ENCODE results near the gene CDIP1.

The CDIP1 gene

DNA sequence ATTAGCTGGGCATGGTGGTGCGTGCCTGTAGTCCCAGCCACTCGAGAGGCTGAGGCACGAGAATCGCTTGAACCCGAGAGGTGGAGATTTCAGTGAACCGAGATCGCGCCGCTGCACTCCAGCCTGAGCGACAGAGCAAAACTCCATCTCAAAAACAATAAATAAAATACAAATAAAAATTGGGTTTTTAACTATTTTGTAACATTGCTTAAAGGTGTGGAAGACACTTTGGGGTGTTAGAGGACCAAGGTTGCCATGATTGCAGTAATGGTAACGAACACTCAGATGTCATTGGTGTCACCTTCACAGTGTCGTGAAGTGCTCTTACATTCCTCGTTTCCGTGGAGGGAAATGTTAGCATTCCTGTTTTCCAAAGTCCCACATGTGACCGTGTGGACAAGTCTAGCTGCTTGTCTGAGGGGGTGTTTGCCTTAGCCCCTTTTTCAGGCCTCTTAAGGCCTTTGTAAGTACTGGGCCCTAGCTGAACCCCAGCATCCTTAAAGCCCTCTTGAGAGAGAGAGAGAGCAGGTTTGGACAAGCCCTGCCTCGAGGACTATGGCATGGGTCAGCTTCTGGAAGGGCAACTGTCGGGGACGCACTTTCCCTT, 26.2 kb upstream of the CDIP1 start:
- H3K9me3 ChIP-seq (ENCODE audit: control insufficient read depth, low read length) = no peaks in the 10 kb centered on the region
- H3K4me3 ChIP-seq (ENCODE audit: low read length) = no peak overlapping the region
- H3K36me3 ChIP-seq (ENCODE audit: control insufficient read depth, insufficient read depth, low read length) = no peaks in the 10 kb centered on the region
- no peaks in the 10 kb centered on the region for H3K27me3 ChIP-seq (ENCODE audit: control insufficient read depth, insufficient read depth, low read length)
- no peak overlapping the region for H3K9ac ChIP-seq (ENCODE audit: low read length)
- no peaks in the 10 kb centered on the region for H3K4me1 ChIP-seq (ENCODE audit: control insufficient read depth, insufficient read depth, low read length)

DNA sequence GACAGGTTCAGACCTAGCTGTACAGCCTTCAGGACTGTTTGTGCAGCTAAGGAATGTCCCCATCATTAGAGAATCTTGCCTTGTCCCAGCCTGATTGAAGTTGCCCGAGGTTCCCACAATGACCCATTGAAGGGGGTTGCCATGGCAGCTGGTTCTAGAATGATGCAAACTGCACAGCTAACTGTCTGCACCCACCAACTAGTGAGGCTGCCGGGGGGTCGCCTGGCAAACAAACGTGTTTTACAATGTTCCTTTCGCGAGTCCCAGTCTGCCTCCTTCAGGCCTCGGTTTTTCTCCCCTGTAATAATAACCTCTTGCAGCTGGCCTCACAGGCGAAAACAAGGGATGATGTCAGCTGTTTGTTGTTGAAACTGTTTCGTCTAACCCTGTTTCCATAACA, 23.0 kb upstream of the CDIP1 start:
- Histone ChIP-seq H3K9ac (ENCODE audit: low read length) (no peak overlapping the region), H3K27me3 (ENCODE audit: control insufficient read depth, insufficient read depth, low read length) (no peaks in the 10 kb centered on the region), H3K36me3 (ENCODE audit: control insufficient read depth, insufficient read depth, low read length) (no peaks in the 10 kb centered on the region), H3K4me3 (ENCODE audit: low read length) (no peak overlapping the region), H3K9me3 (ENCODE audit: control insufficient read depth, low read length) (no peaks in the 10 kb centered on the region), H3K4me1 (ENCODE audit: control insufficient read depth, insufficient read depth, low read length) (no peaks in the 10 kb centered on the region)

DNA sequence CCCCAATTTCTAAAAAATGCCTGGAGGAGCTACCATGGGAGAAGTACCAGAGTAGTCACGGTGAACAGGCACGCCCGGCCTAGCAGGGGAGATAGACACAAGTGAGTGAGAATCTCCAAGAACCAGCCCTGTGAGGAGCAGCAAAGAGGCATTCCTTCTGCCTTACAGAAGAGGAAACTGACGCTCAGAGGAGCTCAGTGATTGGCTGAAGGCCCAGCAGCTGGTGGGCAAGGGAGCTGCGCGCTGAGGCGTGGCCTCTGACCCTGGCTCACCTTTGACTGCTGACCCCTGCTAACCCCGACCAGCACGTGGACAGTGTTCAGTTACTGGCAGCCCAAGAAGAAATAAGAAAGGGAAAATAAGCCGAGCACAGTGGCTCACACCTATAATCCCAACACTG, 19.4 kb upstream of the CDIP1 start:
- Histone ChIP-seq H3K9me3 (ENCODE audit: control insufficient read depth, low read length) (no peaks in the 10 kb centered on the region), H3K36me3 (ENCODE audit: control insufficient read depth, insufficient read depth, low read length) (no peaks in the 10 kb centered on the region)

DNA sequence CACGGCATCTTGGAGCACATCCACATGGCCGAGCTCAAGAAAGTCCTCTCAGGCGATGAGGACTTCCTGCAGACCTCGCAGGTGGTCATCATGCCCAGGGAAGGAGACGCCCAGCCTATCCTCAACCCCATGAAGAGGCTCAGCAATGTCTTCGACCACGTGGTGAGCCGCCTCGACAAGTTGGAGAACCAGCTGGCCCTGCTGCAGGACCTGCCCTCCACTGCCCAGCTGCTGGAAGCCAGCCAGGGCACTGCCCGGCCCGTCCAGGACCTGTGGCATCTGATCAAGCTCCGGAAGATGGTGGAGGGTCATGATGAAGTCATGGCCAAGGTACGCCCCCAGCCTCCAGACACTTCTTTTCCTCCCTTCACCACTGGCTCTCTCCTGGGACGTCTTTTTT, 18.0 kb upstream of the CDIP1 start:
- no peak overlapping the region for H3K4me3 ChIP-seq (ENCODE audit: low read length)
- no peaks in the 10 kb centered on the region for H3K27me3 ChIP-seq (ENCODE audit: control insufficient read depth, insufficient read depth, low read length)
- H3K9ac ChIP-seq (ENCODE audit: low read length) = no peak overlapping the region
- no peaks in the 10 kb centered on the region for H3K4me1 ChIP-seq (ENCODE audit: control insufficient read depth, insufficient read depth, low read length)
- H3K36me3 ChIP-seq (ENCODE audit: control insufficient read depth, insufficient read depth, low read length) = no peaks in the 10 kb centered on the region
- no peaks in the 10 kb centered on the region for H3K9me3 ChIP-seq (ENCODE audit: control insufficient read depth, low read length)

More for the DNA sequence above, 19.4 kb upstream of the CDIP1 start:
- Histone ChIP-seq H3K4me1 (ENCODE audit: control insufficient read depth, insufficient read depth, low read length) (no peaks in the 10 kb centered on the region), H3K27me3 (ENCODE audit: control insufficient read depth, insufficient read depth, low read length) (no peaks in the 10 kb centered on the region), H3K4me3 (ENCODE audit: low read length) (no peak overlapping the region), H3K9ac (ENCODE audit: low read length) (no peak overlapping the region)

DNA sequence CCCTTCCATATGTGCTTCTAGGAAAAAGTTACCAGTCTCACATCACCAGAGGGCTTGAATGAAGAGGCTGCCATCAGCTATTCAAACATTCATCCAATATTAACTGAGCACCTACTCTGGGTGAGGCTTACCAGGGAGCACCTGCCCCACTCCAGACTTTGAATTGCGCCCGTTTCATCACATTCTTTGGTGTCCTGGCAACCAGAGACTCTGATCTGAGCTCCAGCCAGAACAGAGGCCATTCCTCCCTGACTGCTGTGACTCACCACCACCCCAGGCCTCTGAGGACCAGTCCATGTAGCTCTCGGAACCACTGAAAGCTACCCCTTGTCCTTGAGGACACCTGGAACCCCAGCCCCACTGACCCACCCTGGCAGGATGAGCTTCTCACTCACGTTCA, 17.5 kb upstream of the CDIP1 start, which contains the start of gene C16orf96:
TSS of gene C16orf96 (plus strand) at position 229 of the 400 bp plus-strand sequence. CDS start at position 379, 150 bp downstream.
- Histone ChIP-seq H3K9me3 (ENCODE audit: control insufficient read depth, low read length) (no peaks in the 10 kb centered on the region), H3K36me3 (ENCODE audit: control insufficient read depth, insufficient read depth, low read length) (no peaks in the 10 kb centered on the region), H3K4me3 (ENCODE audit: low read length) (no peak within 1 kb of the TSS), H3K9ac (ENCODE audit: low read length) (no peak within 1 kb of the TSS), H3K27me3 (ENCODE audit: control insufficient read depth, insufficient read depth, low read length) (no peaks in the 10 kb centered on the region), H3K4me1 (ENCODE audit: control insufficient read depth, insufficient read depth, low read length) (no peaks in the 10 kb centered on the region)

DNA sequence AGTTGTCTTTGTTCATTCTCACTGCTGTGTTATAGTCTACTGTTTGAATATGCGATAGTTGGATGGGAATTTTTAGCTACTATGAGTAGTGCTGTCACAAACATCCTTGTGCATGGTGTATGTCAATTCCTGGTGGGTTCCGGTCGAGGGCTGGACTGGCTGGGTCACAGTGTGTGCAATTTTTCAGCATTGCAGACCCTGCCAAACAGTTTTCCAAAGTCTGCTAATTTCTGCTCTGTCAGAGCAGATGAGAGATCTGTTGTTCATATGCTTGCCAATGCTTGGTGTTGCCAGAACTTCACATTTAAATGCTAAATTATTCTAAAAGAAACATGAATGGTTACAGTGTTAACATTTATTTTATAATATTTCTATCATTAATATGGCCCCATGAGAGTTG, 14.0 kb upstream of the CDIP1 start:
- Histone ChIP-seq H3K9ac (ENCODE audit: low read length) (no peak overlapping the region), H3K4me1 (ENCODE audit: control insufficient read depth, insufficient read depth, low read length) (peaks cover 5% of the 10 kb centered on the region), H3K36me3 (ENCODE audit: control insufficient read depth, insufficient read depth, low read length) (no peaks in the 10 kb centered on the region), H3K27me3 (ENCODE audit: control insufficient read depth, insufficient read depth, low read length) (no peaks in the 10 kb centered on the region), H3K4me3 (ENCODE audit: low read length) (no peak overlapping the region), H3K9me3 (ENCODE audit: control insufficient read depth, low read length) (no peaks in the 10 kb centered on the region)

DNA sequence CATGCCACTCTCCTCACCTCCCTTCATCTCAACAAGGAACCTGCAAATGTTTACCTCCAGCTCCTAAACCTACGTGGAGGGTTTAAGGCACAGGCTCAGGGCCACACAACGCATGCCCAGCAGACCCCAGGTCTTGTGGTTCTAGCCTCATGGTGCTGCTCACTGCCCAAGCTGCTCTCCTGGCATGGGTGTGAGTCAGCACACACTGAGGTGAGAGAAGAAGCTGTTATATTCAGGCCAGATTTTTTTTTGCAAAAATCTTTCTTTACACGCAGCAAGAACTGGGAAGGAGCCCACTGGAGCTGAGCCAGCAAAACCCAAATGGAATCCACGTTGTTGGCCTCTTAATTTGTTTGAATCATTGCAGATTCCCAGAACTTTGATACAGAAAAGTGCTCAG, 12.0 kb upstream of the CDIP1 start:
- peaks cover 5% of the 10 kb centered on the region for H3K4me1 ChIP-seq (ENCODE audit: control insufficient read depth, insufficient read depth, low read length)
- no peaks in the 10 kb centered on the region for H3K27me3 ChIP-seq (ENCODE audit: control insufficient read depth, insufficient read depth, low read length)
- H3K36me3 ChIP-seq (ENCODE audit: control insufficient read depth, insufficient read depth, low read length) = no peaks in the 10 kb centered on the region
- H3K9me3 ChIP-seq (ENCODE audit: control insufficient read depth, low read length) = no peaks in the 10 kb centered on the region
- no peak overlapping the region for H3K9ac ChIP-seq (ENCODE audit: low read length)
- H3K4me3 ChIP-seq (ENCODE audit: low read length) = no peak overlapping the region

DNA sequence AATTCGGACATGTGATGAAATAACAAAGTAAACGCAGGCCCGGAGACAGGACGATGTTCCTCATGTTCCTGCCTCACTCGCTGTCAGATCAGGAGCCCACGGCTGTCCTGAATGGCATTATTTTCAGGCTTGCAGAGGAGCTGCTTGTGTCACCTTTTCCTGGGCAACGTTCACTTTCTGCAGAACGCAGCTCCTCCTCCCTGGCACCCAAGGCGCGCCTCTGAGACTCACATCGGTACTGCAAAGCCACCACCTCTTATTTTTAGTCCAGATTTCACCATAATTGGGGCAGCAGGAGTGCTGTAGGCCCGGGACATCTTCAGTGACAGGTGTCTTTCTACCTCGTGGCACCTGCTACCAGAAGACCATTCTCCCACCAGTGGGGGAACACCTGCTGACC, 9.6 kb upstream of the CDIP1 start:
- H3K9ac ChIP-seq (ENCODE audit: low read length) = no peak overlapping the region
- H3K9me3 ChIP-seq (ENCODE audit: control insufficient read depth, low read length) = no peaks in the 10 kb centered on the region
- H3K4me3 ChIP-seq (ENCODE audit: low read length) = no peak overlapping the region

DNA sequence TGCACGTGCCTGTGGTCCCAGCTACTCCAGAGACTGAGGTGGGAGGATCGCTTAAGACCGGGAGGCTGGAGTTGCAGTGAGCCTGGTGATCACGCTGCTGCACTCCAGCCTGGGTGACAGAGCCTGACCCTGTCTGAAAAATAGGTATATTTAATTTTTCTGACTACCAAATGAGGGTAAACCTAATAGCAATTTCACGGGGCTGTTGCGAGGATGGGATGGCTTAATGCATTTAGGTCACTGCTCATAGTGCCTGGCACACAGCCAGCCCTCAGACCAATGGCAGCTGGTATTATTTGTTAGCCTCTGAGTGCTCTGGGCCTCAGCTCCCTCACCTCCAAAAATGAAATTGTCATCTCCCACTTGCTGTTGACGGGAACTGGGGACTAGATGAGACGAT, 5.9 kb upstream of the CDIP1 start:
- Histone ChIP-seq H3K4me3 (ENCODE audit: low read length) (no peak overlapping the region), H3K9ac (ENCODE audit: low read length) (no peak overlapping the region), H3K4me1 (ENCODE audit: control insufficient read depth, insufficient read depth, low read length) (peaks cover 5% of the 10 kb centered on the region), H3K27me3 (ENCODE audit: control insufficient read depth, insufficient read depth, low read length) (no peaks in the 10 kb centered on the region), H3K36me3 (ENCODE audit: control insufficient read depth, insufficient read depth, low read length) (no peaks in the 10 kb centered on the region), H3K9me3 (ENCODE audit: control insufficient read depth, low read length) (no peaks in the 10 kb centered on the region)

More for the DNA sequence above, 9.6 kb upstream of the CDIP1 start:
- H3K4me1 ChIP-seq (ENCODE audit: control insufficient read depth, insufficient read depth, low read length) = peaks cover 5% of the 10 kb centered on the region
- H3K36me3 ChIP-seq (ENCODE audit: control insufficient read depth, insufficient read depth, low read length) = no peaks in the 10 kb centered on the region
- no peaks in the 10 kb centered on the region for H3K27me3 ChIP-seq (ENCODE audit: control insufficient read depth, insufficient read depth, low read length)

DNA sequence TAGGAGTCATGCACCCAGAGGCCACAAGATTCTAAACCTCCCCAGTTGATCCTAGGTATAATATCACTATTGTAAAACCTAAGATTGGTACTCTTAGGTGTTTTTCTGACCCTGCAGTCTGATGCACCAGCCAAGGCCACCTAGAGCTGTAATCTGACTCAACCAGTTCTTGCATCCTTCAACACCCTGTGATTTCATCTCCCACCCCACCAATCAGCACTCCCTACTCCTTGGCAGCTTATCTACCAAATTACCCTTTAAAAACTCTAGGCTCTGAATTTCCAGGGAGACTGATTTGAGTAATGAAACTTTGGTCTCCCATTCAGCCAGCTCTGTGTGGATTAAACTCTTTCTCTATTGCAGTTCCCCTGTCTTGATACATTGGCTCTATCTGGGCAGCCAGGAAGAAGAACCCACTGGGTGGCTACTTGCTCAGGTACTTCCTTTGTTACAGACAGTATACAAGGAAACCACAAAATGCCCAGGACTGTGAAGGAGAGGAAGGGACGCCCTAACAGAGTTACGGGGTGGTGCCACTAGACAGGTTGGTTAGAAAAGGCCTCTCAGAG, 1.2 kb upstream of the CDIP1 start:
- no peaks in the 10 kb centered on the region for H3K36me3 ChIP-seq (ENCODE audit: control insufficient read depth, insufficient read depth, low read length)
- H3K9ac ChIP-seq (ENCODE audit: low read length) = no peak overlapping the region
- no peaks in the 10 kb centered on the region for H3K9me3 ChIP-seq (ENCODE audit: control insufficient read depth, low read length)
- H3K4me1 ChIP-seq (ENCODE audit: control insufficient read depth, insufficient read depth, low read length) = peaks cover 7% of the 10 kb centered on the region
- peaks cover 9% of the 10 kb centered on the region for H3K27me3 ChIP-seq (ENCODE audit: control insufficient read depth, insufficient read depth, low read length)
- no peak overlapping the region for H3K4me3 ChIP-seq (ENCODE audit: low read length)

DNA sequence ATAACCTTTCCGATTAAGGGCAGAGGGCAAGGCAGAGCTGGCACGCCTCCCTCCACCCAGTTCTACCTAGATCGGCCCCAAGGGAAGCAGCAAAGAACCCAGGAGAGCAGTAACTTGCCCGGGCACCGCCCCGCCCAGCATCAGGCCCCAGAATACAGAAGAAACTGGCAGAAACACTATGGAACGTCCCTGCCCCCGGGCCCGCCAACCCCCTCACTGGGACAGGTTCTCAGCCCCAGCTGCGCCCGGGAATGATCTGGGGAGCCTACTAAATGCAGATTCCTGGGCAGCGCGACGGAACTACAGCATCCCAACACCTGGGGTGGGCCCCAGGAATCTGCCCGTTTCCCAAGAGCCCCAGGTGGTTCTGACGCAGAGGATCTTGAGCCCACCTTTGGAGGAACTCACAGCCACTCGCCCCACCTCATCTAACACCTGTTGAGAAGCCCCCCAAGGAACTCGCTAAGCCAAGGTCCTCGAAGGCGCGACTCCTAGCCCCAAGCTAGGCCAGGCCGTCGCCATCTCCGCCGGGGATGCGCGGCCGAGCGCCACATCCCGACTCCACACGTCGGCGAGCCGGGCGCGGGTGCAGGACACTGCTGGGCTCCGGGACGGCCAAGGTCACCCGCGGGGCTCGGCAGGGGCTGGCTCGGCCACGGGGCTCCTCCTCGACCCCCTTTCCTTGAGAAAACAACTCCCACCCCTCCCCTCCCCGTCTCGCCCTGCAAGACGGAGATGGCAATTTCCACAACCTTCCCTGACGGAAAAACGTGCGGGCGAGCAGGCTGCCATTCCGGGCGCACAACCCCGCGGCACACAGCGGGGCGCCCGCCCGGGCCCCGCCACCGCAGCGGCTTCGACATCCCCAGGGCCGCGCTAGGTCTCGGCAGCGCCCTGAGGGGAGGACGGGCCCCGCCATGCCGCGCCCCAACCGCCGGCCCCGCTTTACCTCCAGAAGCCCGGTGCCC, 913 bp downstream of the CDIP1 start:
- peak overlapping the region; percentile 37 for H3K4me3 ChIP-seq (ENCODE audit: low read length)
- peak overlapping the region; percentile 66 for H3K9ac ChIP-seq (ENCODE audit: low read length)
- H3K27me3 ChIP-seq (ENCODE audit: control insufficient read depth, insufficient read depth, low read length) = peaks cover 9% of the 10 kb centered on the region

More for the DNA sequence above, 913 bp downstream of the CDIP1 start:
- no peaks in the 10 kb centered on the region for H3K36me3 ChIP-seq (ENCODE audit: control insufficient read depth, insufficient read depth, low read length)
- no peaks in the 10 kb centered on the region for H3K9me3 ChIP-seq (ENCODE audit: control insufficient read depth, low read length)
- H3K4me1 ChIP-seq (ENCODE audit: control insufficient read depth, insufficient read depth, low read length) = peaks cover 7% of the 10 kb centered on the region
